NCI-H2196 (cell line): ENCODE measurements around the gene ZNF451.
"Not testable (repeated sequence)": the region's sequence is repeated elsewhere in the genome, so short reads cannot be mapped to it uniquely, and the experiment has no call there.

ENCODE experiments used
- DNase-seq: peaks from one replicate; lab custom pipeline; 2025; ENCODE audit not compliant: unreplicated experiment; lab: John Stamatoyannopoulos, UW

Gene ZNF451

GRCh38 chr6:57089687-57090457 is at the start of gene ZNF451:
Gene ZNF451, plus strand, starts transcription at chr6:57090188. Its CDS starts 66 bp downstream, at chr6:57090254.
- DNase-seq = peak; percentile 98

GRCh38 chr6:57044061-57044460 is 45.9 kb upstream of the ZNF451 start:
- DNase-seq = not testable (repeated sequence)

- no peak for DNase-seq
Measured at GRCh38 chr6:57044568-57044967, 45.4 kb upstream of the ZNF451 start.

- peak; percentile 89 for DNase-seq
Measured at GRCh38 chr6:57046332-57047256, 43.4 kb upstream of the ZNF451 start, which contains the start of gene KIAA1586. Gene KIAA1586, plus strand, starts transcription at chr6:57046693. Its CDS starts 63 bp downstream, at chr6:57046756.

GRCh38 chr6:57047257-57047585 is 42.8 kb upstream of the ZNF451 start:
- not testable (repeated sequence) for DNase-seq

GRCh38 chr6:57047859-57048258 is 42.1 kb upstream of the ZNF451 start:
- not testable (repeated sequence) for DNase-seq

- no peak for DNase-seq
Measured at GRCh38 chr6:57048577-57048976, 41.4 kb upstream of the ZNF451 start.

- DNase-seq = no peak
Measured at GRCh38 chr6:57063847-57064246, 26.1 kb upstream of the ZNF451 start.

- DNase-seq = no peak
Measured at GRCh38 chr6:57064809-57065208, 25.2 kb upstream of the ZNF451 start.

GRCh38 chr6:57068061-57068460 is 21.9 kb upstream of the ZNF451 start:
- DNase-seq = no peak

GRCh38 chr6:57069228-57069627 is 20.8 kb upstream of the ZNF451 start:
- no peak for DNase-seq

- no peak for DNase-seq
Measured at GRCh38 chr6:57069920-57070331, 20.1 kb upstream of the ZNF451 start.

- DNase-seq = no peak
Measured at GRCh38 chr6:57072108-57072507, 17.9 kb upstream of the ZNF451 start.

- no peak for DNase-seq
Measured at GRCh38 chr6:57074383-57074782, 15.6 kb upstream of the ZNF451 start.

GRCh38 chr6:57075092-57075491 is 14.9 kb upstream of the ZNF451 start:
- DNase-seq = no peak

- DNase-seq = no peak
Measured at GRCh38 chr6:57078531-57079207, 11.3 kb upstream of the ZNF451 start.

GRCh38 chr6:57085471-57085870 is 4.5 kb upstream of the ZNF451 start:
- no peak for DNase-seq

- DNase-seq = no peak
Measured at GRCh38 chr6:57086843-57087242, 3.1 kb upstream of the ZNF451 start.

GRCh38 chr6:57087916-57088315 is 2.1 kb upstream of the ZNF451 start:
- no peak for DNase-seq

GRCh38 chr6:57089265-57089664 is 723 bp upstream of the ZNF451 start:
- peak; percentile 11 for DNase-seq

GRCh38 chr6:57090458-57091067 is 575 bp downstream of the ZNF451 start:
- DNase-seq = not testable (repeated sequence)
